ENCODE measurements around the gene CDH10.

Gene CDH10

GRCh38 chr5:24492229-24492628 lies 152.5 kb downstream of the CDH10 start:
- Mint-ChIP-seq H3K4me1 (no peaks in the 10 kb centered on the region), H3K27me3 (no peaks in the 10 kb centered on the region)
- DNase-seq (ENCODE audit: low spot score in 2 of 2) = no peak

GRCh38 chr5:24491490-24491889 lies 153.3 kb downstream of the CDH10 start:
- ATAC-seq (ENCODE audit: low read depth) (no peak), DNase-seq (ENCODE audit: low spot score in 2 of 2) (no peak)
- Mint-ChIP-seq H3K4me3 (no peak overlapping the region), H3K4me1 (no peaks in the 10 kb centered on the region), H3K27me3 (no peaks in the 10 kb centered on the region), H3K9me3 (no peaks in the 10 kb centered on the region), H3K36me3 (no peaks in the 10 kb centered on the region), H3K27ac (no peak overlapping the region)

More at GRCh38 chr5:24492229-24492628, 152.5 kb downstream of the CDH10 start:
- Mint-ChIP-seq H3K9me3 (no peaks in the 10 kb centered on the region), H3K27ac (no peak overlapping the region), H3K36me3 (no peaks in the 10 kb centered on the region), H3K4me3 (no peak overlapping the region)
- ATAC-seq (ENCODE audit: low read depth) = no peak

- H3K27ac Mint-ChIP-seq = no peak overlapping the region
- ATAC-seq (ENCODE audit: low read depth) (no peak), DNase-seq (ENCODE audit: low spot score in 2 of 2) (no peak)
- H3K4me1 Mint-ChIP-seq = no peaks in the 10 kb centered on the region
- no peaks in the 10 kb centered on the region for H3K36me3 Mint-ChIP-seq
- no peaks in the 10 kb centered on the region for H3K9me3 Mint-ChIP-seq
- no peaks in the 10 kb centered on the region for H3K27me3 Mint-ChIP-seq
- no peak overlapping the region for H3K4me3 Mint-ChIP-seq
These were observed 157.2 kb downstream of the CDH10 start for GRCh38 chr5:24487368-24488229.

- Mint-ChIP-seq H3K9me3 (no peaks in the 10 kb centered on the region), H3K36me3 (no peaks in the 10 kb centered on the region), H3K27ac (no peak overlapping the region), H3K27me3 (no peaks in the 10 kb centered on the region), H3K4me1 (no peaks in the 10 kb centered on the region), H3K4me3 (no peak overlapping the region)
- DNase-seq (ENCODE audit: low spot score in 2 of 2) (no peak), ATAC-seq (ENCODE audit: low read depth) (no peak)
These were observed 163.8 kb downstream of the CDH10 start for GRCh38 chr5:24480952-24481351.

- H3K9me3 Mint-ChIP-seq = peaks cover 4% of the 10 kb centered on the region
- DNase-seq (ENCODE audit: low spot score in 2 of 2) (no peak), ATAC-seq (ENCODE audit: low read depth) (no peak)
- H3K36me3 Mint-ChIP-seq = no peaks in the 10 kb centered on the region
- H3K27ac Mint-ChIP-seq = no peak overlapping the region
- H3K27me3 Mint-ChIP-seq = no peaks in the 10 kb centered on the region
- H3K4me1 Mint-ChIP-seq = no peaks in the 10 kb centered on the region
- H3K4me3 Mint-ChIP-seq = no peak overlapping the region
These were observed 166.8 kb downstream of the CDH10 start for GRCh38 chr5:24477958-24478357.

- Mint-ChIP-seq H3K9me3 (peaks cover 4% of the 10 kb centered on the region), H3K4me3 (no peak overlapping the region), H3K36me3 (no peaks in the 10 kb centered on the region), H3K4me1 (no peaks in the 10 kb centered on the region), H3K27me3 (no peaks in the 10 kb centered on the region), H3K27ac (no peak overlapping the region)
- ATAC-seq (ENCODE audit: low read depth) = no peak
- no peak for DNase-seq (ENCODE audit: low spot score in 2 of 2)
These were observed 169.7 kb downstream of the CDH10 start for GRCh38 chr5:24475101-24475500.

- Mint-ChIP-seq H3K27me3 (no peaks in the 10 kb centered on the region), H3K4me1 (no peaks in the 10 kb centered on the region), H3K9me3 (peaks cover 4% of the 10 kb centered on the region), H3K27ac (no peak overlapping the region), H3K4me3 (no peak overlapping the region), H3K36me3 (no peaks in the 10 kb centered on the region)
- DNase-seq (ENCODE audit: low spot score in 2 of 2) = no peak
- ATAC-seq (ENCODE audit: low read depth) = no peak
These were observed 170.1 kb downstream of the CDH10 start for GRCh38 chr5:24474685-24475084.

- Mint-ChIP-seq H3K36me3 (no peaks in the 10 kb centered on the region), H3K4me3 (no peak overlapping the region), H3K27me3 (no peaks in the 10 kb centered on the region), H3K4me1 (no peaks in the 10 kb centered on the region), H3K27ac (no peak overlapping the region), H3K9me3 (peaks cover 4% of the 10 kb centered on the region)
- DNase-seq (ENCODE audit: low spot score in 2 of 2) = no peak
- ATAC-seq (ENCODE audit: low read depth) = no peak
These were observed 172.3 kb downstream of the CDH10 start for GRCh38 chr5:24472518-24472917.

GRCh38 chr5:24444414-24444813 lies 200.4 kb downstream of the CDH10 start:
- Mint-ChIP-seq H3K9me3 (peaks cover 8% of the 10 kb centered on the region), H3K4me3 (no peak overlapping the region), H3K4me1 (no peaks in the 10 kb centered on the region), H3K27me3 (no peaks in the 10 kb centered on the region), H3K27ac (no peak overlapping the region), H3K36me3 (no peaks in the 10 kb centered on the region)
- DNase-seq (ENCODE audit: low spot score in 2 of 2) (no peak), ATAC-seq (ENCODE audit: low read depth) (no peak)

- Mint-ChIP-seq H3K4me1 (no peaks in the 10 kb centered on the region), H3K4me3 (no peak overlapping the region), H3K27me3 (no peaks in the 10 kb centered on the region), H3K27ac (no peak overlapping the region), H3K9me3 (peaks cover 9% of the 10 kb centered on the region), H3K36me3 (no peaks in the 10 kb centered on the region)
- DNase-seq (ENCODE audit: low spot score in 2 of 2) (no peak), ATAC-seq (ENCODE audit: low read depth) (no peak)
These were observed 205.3 kb downstream of the CDH10 start for GRCh38 chr5:24439465-24439864.

All from memory B cell (primary cell).